ENCODE data around the gene ACTA2.
"Not testable (repeated sequence)": the region's sequence is repeated elsewhere in the genome, so short reads cannot be mapped to it uniquely, and the experiment has no call there.

Gene ACTA2

GRCh38 chr10:88949051-88949450 lies 3.5 kb downstream of the ACTA2 start:
- ATAC-seq, result no peak

DNA sequence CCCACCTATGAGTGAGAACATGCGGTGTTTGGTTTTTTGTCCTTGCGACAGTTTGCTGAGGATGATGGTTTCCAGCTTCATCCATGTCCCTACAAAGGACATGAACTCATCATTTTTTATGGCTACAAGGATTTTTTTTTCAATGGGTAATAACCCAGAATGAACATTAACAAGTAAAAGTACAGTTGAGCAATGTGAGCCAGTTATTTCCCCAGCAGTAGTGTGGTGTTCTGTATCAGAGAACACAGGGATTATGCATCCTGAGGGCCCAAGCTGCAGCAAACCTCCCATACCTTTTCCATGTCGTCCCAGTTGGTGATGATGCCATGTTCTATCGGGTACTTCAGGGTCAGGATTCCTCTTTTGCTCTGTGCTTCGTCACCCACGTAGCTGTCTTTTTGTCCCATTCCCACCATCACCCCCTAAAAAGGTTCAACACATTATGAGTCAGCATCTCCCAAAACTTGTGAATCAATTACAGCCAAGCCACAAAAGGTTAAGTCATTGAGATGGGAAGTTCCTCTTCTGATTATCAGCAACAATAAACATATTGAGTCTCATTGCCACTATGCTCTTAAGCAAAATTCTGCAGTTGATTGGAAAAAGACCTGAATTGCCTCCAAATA lies 5.5 kb downstream of the ACTA2 start:
- ATAC-seq, result no peak

- no peak for ATAC-seq
Observed at GRCh38 chr10:88946200-88946599, 6.4 kb downstream of the ACTA2 start.

- no peak for ATAC-seq
Observed at GRCh38 chr10:88944813-88945212, 7.8 kb downstream of the ACTA2 start.

DNA sequence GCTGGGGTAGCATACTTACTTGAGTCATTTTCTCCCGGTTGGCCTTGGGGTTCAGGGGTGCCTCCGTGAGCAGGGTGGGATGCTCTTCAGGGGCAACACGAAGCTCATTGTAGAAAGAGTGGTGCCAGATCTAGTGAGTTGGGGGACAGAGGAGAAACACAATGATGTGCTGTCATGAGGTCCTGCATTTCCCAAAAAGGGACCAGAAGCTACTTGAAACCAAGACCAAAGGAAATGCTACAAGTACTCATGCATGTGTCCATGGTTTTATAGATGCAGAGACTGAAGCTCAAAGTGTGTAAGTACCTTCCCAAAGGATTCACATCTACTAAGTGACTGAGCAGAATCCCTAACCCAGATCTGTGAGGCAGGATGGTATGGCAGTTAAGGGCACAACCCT lies 8.8 kb downstream of the ACTA2 start:
- no peak for ATAC-seq

DNA sequence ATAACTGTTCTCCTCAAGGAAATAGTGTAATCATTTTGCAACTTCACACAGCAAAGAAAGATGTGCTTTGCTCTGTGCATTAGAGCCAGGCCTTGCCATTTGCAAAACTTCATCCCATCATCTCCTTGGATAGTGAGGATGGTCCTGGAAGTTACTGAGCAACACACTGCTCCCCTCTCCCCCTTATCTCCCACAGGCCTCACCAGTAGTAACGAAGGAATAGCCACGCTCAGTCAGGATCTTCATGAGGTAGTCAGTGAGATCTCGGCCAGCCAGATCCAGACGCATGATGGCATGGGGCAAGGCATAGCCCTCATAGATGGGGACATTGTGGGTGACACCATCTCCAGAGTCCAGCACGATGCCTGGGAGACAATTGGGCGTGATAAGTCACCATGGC lies 11.5 kb downstream of the ACTA2 start:
- ATAC-seq, result no peak

- no peak for ATAC-seq
Observed at GRCh38 chr10:88938938-88939337, 13.6 kb downstream of the ACTA2 start.

DNA sequence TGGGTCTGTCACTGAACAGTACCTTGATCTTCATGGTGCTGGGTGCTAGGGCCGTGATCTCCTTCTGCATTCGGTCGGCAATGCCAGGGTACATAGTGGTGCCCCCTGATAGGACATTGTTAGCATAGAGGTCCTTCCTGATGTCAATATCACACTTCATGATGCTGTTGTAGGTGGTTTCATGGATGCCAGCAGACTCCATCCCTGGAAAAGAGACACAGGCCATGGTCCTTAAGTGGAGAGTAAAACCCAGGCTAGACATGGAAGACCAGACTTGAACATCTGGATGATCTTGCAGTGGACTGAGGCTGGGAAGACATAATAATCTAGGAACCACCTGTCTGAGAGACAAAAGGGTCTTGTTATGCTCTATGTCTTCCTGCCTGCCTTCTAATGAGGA lies 14.5 kb downstream of the ACTA2 start:
- ATAC-seq, result no peak

DNA sequence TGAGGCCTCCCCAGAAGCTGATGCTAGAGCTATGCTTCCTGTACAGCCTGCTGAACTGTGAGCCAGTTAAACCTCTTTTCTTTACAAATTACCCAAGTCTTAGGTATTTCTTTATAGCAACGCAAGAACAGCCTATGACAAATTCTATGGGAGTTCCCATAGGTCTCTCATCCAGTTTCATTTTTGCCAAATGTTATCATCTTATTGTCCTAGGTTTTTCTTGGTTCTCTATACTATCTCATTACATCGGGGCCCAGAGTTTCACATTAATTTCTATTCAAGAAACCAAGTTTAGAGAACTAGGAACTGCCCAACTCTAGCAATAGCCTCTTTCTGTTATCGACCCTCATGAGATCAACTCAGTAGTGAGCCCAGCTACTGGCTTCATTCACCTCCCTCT lies 15.9 kb downstream of the ACTA2 start:
- no peak for ATAC-seq

GRCh38 chr10:88934900-88935672 lies 17.5 kb downstream of the ACTA2 start:
- peak; percentile 66 to 68 for ATAC-seq

- no peak for ATAC-seq
Observed at GRCh38 chr10:88933564-88933963, 19.0 kb downstream of the ACTA2 start.

- ATAC-seq, result peak; percentile 63 to 68
Observed at GRCh38 chr10:88932539-88933256, 19.9 kb downstream of the ACTA2 start.

- ATAC-seq, result not testable (repeated sequence)
Observed at GRCh38 chr10:88932029-88932428, 20.5 kb downstream of the ACTA2 start.

DNA sequence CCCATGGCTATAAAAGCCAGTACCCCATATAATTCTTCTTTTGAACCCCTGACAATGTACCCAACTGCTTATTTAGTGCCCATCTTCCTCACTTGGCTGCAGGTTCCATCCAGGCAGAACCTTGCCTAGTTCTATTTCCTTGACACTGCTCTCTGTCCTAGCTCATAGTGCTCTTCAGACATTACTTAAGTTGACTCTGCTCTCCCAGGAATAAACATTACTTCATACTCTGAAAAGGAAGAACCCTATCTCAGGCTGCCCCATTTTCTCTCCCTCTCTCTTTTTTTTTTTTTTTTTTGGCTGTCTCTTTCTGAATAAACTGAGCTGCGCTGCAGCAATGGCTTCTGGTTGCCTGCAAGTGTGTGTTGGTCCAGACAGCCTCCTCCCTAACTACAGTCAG lies 21.0 kb downstream of the ACTA2 start:
- no peak for ATAC-seq

DNA sequence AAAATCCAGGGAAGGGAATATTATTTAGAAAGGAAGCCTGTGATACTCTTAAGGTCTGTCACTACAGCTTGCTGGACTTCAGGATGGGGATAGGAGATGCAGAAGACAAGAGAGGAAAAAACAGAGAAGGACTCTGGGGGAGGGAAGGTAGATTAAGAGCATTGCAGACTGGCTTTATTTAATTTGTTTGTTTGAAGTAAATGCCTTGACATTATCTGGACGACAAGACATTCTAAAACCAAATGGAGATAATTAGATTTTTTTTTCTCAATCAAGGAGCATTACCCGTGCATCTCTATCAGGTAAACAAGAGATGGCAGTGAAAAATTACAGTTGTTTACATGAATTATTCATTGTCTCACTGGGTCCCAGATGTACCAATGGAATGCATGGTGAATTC lies 24.3 kb downstream of the ACTA2 start:
- ATAC-seq, result no peak

- ATAC-seq, result no peak
Observed at GRCh38 chr10:88927416-88927690, 25.2 kb downstream of the ACTA2 start.

GRCh38 chr10:88926566-88927415 lies 25.8 kb downstream of the ACTA2 start:
- ATAC-seq, result no peak

DNA sequence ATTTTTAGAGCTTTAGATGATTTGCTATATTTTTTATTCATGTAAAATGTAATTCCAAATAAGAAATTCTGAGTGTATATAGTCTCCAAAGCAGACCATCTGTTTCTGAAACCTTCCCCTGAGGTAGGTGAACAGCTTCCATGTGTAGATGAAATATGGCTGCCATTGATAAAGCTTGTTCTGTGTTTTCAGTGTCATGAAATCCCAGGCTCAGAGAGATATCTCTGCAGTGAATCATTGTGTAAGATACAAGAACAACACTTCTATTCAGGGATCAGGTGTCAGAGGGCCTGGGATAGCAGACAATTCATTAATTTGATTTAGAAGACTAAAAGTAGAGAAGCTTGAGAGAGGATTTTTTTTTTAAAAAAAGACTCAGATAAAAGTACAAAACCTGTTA lies 29.1 kb downstream of the ACTA2 start:
- no peak for ATAC-seq

DNA sequence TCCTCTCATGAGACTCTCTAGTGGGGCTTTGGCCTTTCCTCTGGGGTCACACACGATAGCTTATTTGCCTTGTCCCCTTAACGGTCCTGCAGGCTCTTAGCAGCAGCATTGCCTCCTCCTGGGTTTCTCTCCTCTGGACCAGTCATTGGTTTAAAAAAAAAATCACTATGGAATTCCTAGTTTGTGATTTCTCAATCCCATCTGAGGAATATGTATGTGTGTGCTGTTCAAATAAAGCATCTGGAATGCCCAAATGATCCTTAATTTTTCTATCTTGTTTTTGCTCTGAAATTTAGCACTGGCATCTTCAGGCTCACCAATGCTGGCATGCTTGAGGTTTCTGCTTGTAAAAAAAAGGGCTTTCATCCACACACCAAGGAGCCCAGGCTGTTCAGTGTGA lies 30.5 kb downstream of the ACTA2 start:
- no peak for ATAC-seq

DNA sequence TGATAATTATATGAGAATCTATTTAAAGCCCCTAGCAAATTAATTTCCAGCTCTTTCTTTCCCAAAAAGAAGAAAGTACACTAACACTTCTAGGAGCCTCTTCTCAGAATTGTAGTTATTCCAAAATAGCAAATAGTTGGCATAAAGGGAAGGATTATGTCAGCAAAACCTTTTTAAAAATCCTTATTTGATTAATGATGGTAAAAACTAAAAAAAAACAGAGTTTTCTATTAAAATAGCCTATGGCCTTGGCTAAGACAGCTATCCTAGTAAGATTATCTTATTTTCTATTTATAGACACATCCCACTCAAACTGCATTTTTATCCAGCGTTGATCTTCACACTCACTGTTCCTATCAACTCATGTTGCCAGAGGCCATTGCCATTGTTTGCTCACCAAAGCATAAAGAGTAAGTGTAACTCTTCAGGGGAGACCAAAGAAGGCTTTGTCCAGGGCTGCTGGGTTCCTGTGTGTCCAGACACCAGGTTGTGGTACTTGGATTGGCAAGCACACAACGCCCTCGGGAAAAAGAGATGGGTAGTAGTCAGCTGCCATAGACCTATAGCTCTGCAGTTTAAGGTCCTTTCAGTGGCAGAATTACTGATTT lies 31.5 kb downstream of the ACTA2 start:
- ATAC-seq, result no peak

GRCh38 chr10:88920198-88920597 lies 32.4 kb downstream of the ACTA2 start:
- ATAC-seq, result no peak

DNA sequence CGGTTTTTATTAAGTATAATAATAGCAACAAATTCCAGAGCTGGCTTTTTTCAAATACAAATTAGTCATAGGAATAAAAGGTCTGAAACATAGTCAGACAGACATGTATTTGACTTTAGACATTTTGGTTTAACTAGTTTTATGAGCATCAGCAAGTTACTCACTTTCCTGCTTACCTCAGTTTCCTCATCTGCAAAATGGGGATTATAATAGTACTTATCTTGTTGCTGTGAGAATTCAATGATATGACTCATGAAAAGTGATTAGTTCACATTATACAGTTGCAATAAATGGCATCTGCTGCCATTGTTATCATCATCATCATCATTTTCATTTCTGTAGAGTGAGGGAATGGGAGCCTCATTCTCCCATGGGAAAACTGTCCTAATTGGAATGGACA lies 33.5 kb downstream of the ACTA2 start:
- ATAC-seq, result no peak

Data from activated CD4-positive, CD25-positive, alpha-beta regulatory T cell treated with anti-CD3 and anti-CD28 coated beads, Interleukin-2, amount 50 U/mL, for 24 hours (primary cell).